Medulla oblongata (tissue), 1 donor: ENCODE data around the gene VILL.
"Not testable (repeated sequence)": the region's sequence is repeated elsewhere in the genome, so short reads cannot be mapped to it uniquely, and the experiment has no call there.

Experiments used
- DNase-seq: peaks from one replicate; pipeline ENCODE4 v3.0.0-alpha.2; 2015; ENCODE audit errors: extremely low spot score

VILL gene

GRCh38 chr3:37963635-37964034 lies 27.0 kb upstream of the VILL start:
- DNase-seq = no peak

GRCh38 chr3:37964146-37964545 lies 26.4 kb upstream of the VILL start:
- no peak for DNase-seq

GRCh38 chr3:37964716-37965115 lies 25.9 kb upstream of the VILL start:
- no peak for DNase-seq

- peak; percentile 81 for DNase-seq
These were observed 23.2 kb upstream of the VILL start for GRCh38 chr3:37967260-37967881.

GRCh38 chr3:37968199-37968598 lies 22.4 kb upstream of the VILL start:
- DNase-seq = no peak

GRCh38 chr3:37968813-37969595 lies 21.6 kb upstream of the VILL start:
- peak; percentile 41 for DNase-seq

GRCh38 chr3:37969596-37970100 lies 20.9 kb upstream of the VILL start:
- no peak for DNase-seq

- DNase-seq = no peak
These were observed 19.8 kb upstream of the VILL start for GRCh38 chr3:37970802-37971201.

- no peak for DNase-seq
These were observed 19.1 kb upstream of the VILL start for GRCh38 chr3:37971467-37971866.

GRCh38 chr3:37972056-37972455 lies 18.5 kb upstream of the VILL start:
- not testable (repeated sequence) for DNase-seq

- no peak for DNase-seq
These were observed 17.1 kb upstream of the VILL start for GRCh38 chr3:37973246-37974054.

- peak; percentile 91 for DNase-seq
These were observed 16.2 kb upstream of the VILL start for GRCh38 chr3:37974121-37975083.

- no peak for DNase-seq
These were observed 10.8 kb upstream of the VILL start for GRCh38 chr3:37979541-37980461.

- no peak for DNase-seq
These were observed 9.9 kb upstream of the VILL start for GRCh38 chr3:37980462-37981347.

- DNase-seq = no peak
These were observed 9.3 kb upstream of the VILL start for GRCh38 chr3:37981348-37981664.

- DNase-seq = no peak
These were observed 8.3 kb upstream of the VILL start for GRCh38 chr3:37982331-37982730.

- no peak for DNase-seq
These were observed 6.5 kb upstream of the VILL start for GRCh38 chr3:37984051-37984450.

- DNase-seq = no peak
These were observed 6.0 kb upstream of the VILL start for GRCh38 chr3:37984596-37984995.

- no peak for DNase-seq
These were observed 4.8 kb upstream of the VILL start for GRCh38 chr3:37985637-37986320.
